ENCODE results near the gene GPR137B. TPM values are rescaled to one million over a fixed set of nuclear protein-coding genes. Genes with fewer than 3 reads are reported as not detected.

Gene GPR137B, protein sequence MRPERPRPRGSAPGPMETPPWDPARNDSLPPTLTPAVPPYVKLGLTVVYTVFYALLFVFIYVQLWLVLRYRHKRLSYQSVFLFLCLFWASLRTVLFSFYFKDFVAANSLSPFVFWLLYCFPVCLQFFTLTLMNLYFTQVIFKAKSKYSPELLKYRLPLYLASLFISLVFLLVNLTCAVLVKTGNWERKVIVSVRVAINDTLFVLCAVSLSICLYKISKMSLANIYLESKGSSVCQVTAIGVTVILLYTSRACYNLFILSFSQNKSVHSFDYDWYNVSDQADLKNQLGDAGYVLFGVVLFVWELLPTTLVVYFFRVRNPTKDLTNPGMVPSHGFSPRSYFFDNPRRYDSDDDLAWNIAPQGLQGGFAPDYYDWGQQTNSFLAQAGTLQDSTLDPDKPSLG
- 10 to 100 TPM; 19.2 to 48.7 (median 35.2) TPM for polyA plus RNA-seq (ENCODE audit: insufficient read length in 4 of 4)

DNA sequence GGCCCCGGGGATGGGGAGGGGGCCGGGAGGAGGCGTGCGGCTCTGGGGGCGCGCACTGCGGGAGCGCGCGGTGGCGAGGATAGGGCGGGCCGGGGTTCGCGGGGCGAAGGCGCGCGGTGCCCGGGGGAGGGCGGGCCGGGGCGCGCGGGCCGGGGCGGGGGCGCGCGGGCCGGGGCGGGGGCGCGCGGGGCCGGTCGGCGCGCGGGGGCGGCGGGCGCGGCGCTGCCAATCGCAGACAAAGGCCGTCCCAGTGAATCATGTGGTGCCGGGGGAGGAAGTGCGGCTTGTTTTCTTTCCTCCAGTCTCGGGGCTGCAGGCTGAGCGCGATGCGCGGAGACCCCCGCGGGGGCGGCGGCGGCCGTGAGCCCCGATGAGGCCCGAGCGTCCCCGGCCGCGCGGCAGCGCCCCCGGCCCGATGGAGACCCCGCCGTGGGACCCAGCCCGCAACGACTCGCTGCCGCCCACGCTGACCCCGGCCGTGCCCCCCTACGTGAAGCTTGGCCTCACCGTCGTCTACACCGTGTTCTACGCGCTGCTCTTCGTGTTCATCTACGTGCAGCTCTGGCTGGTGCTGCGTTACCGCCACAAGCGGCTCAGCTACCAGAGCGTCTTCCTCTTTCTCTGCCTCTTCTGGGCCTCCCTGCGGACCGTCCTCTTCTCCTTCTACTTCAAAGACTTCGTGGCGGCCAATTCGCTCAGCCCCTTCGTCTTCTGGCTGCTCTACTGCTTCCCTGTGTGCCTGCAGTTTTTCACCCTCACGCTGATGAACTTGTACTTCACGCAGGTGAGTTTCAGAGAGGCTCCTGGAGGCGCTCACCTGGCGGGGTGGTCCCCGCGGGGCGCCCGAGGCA, at the start of gene GPR137B:
GPR137B (plus strand) TSS at position 287 of the 851 bp plus-strand sequence; CDS start at position 371, 84 bp downstream.
- peak in 1 of 4 donors; percentile 31 for DNase-seq (ENCODE audit: low read depth in 4 of 4, low spot score in 3 of 4)

DNA sequence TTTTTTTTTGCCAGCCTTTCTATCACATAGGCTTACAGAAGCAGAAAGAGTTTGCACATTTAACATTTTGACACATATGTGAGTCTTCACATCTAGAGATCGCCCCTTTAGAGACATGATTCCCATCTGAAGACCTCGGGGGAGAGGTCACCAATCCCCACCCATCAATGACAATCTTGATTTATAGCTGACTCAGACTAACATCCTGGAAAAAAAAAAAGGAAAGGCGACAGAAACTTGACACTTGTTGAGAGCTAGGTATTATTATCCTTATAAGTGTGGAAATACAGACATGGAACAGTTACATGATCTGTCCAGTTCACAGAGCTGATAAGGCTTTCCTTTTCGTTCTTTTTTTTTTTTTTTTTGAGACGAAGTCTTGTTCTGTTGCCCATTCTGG, 49.4 kb upstream of the GPR137B start:
- no peak for DNase-seq (ENCODE audit: low read depth in 4 of 4, low spot score in 3 of 4)

DNA sequence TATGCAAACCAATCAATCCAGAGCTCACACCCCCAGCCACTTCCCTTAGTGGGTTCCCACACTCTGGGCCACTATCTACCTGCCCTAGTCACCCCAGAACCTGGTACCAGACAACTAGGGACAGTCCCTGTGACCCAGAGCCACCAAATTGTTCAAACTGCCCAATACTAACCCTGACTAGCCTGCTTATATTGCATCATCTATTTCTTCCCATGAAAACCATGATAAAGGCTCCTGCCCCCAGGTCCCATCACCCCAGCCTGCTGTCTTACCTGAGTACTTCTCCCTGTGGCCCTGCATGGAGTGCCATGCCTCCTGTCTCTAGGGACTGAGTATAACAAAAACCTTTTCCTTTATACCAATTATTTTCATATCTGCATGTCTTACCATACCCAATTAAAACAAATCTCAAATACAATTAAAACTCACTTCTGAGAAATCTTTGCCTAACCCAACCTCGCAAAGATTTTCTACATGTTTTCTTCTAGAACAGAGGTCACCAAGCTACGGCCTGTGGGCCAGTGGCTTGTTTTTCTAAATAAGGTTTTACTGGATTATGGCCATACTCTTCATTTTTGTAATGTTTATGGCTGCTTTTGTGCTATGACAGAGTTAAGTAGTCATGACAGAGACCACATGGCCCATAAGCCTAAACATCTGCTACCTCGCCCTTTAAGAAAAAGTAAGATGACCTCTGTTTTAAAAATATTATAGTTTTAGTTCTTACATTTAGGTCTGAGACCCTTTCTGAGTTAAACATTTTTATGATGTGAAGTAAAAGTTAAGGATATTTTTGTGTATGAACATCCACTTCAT, 46.4 kb upstream of the GPR137B start:
- DNase-seq (ENCODE audit: low read depth in 4 of 4, low spot score in 3 of 4) = no peak

DNA sequence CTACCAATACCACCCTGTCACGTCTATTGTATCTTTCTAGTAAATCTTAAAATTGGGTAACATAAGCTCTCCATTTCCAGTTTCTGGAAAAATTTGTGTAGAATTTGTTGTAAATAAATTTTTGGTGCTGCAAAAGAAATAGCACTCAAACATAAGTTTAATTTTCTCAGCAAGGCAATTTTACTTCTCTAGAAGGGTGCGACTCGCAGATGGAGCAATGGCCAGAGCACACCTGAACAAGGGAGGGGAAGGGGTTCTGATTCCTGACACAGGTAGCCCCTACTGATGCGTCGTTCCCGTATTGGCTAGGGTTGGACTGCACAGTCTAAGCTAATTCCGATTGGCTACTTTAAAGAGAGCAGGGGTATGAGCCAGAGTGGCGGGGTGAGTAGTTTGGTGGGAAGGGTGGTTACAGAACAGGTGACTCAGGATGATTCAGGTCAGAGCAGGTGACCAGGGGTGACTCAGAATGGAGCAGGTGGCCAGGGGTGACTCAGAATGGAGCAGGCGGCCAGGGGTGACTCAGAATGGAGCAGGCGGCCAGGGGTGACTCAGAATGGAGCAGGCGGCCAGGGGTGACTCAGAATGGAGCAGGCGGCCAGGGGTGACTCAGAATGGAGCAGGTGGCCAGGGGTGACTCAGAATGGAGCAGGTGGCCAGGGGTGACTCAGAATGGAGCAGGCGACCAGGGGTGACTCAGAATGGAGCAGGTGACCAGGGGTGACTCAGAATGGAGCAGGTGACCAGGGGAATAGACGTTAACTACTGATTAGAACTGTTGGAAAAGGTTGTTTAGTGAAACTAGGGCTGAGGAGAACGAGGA, 45.5 kb upstream of the GPR137B start:
- DNase-seq (ENCODE audit: low read depth in 4 of 4, low spot score in 3 of 4) = peak in 3 of 4 donors; percentile 48 to 60 (median 55)

DNA sequence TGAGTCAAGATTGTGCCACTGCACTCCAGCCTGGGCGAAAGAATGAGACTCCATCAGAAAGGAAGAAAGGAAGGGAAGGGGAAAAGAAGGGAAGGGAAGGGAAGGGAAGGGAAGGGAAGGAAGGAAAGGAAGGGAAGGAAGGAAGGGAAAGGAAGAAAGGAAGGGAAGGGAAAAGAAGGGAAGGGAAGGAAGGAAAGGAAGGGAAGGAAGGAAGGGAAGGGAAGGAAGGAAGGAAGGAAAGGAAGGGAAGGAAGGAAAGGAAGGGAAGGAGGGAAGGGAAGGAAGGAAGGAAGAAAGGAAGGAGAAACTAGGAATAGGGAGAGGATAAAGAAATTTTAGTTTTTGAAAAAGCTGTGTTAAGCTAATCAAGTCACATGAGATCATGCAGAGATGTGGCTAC, 44.1 kb upstream of the GPR137B start:
- DNase-seq (ENCODE audit: low read depth in 4 of 4, low spot score in 3 of 4) = no peak

DNA sequence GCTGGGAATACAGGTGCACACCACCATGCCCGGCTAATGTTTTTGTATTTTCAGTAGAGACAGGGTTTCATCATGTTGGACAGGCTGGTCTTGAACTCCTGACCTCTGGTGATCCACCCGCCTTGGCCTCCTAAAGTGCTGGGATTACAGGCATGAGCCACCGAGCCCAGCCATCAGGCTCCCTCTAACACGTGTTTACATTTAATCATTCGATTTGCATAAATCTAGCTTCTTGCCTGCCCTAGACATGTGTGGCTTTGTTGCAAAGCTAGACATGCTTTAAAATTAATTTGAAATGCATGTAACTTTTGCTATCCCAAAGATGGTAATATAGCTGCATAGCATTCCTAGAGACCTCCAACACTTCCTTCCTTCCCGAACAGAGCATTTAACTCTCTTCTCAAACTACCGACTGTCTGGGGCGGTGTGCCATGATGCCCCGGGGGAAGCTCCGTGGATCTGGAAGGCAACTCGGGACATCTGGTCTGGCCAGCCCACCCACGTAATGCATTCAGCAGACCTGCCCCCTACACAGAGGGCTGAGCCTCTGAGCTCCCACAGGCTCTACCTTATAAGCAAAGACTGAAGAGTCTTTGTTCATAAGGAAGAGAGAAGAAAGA, 42.9 kb upstream of the GPR137B start:
- no peak for DNase-seq (ENCODE audit: low read depth in 4 of 4, low spot score in 3 of 4)

DNA sequence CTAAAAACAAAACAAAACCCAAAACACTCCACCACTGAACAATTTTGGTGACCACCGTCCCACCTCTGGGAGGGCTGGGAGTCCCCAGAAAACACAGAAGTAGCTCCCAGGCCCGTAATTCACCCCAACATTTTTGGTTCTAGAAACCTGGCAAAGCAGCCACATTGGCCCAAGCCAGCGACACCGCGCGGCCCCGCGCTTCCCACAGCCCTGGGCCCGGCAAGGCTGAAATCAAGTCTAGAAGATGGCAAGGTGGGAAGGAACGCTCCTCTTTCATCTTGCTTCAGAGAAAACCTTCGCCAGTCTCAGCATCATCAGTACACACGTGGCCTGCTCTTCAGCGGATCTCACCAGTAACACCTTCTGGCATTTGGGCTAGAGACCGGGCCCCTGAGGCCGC, 41.5 kb upstream of the GPR137B start:
- DNase-seq (ENCODE audit: low read depth in 4 of 4, low spot score in 3 of 4) = no peak

DNA sequence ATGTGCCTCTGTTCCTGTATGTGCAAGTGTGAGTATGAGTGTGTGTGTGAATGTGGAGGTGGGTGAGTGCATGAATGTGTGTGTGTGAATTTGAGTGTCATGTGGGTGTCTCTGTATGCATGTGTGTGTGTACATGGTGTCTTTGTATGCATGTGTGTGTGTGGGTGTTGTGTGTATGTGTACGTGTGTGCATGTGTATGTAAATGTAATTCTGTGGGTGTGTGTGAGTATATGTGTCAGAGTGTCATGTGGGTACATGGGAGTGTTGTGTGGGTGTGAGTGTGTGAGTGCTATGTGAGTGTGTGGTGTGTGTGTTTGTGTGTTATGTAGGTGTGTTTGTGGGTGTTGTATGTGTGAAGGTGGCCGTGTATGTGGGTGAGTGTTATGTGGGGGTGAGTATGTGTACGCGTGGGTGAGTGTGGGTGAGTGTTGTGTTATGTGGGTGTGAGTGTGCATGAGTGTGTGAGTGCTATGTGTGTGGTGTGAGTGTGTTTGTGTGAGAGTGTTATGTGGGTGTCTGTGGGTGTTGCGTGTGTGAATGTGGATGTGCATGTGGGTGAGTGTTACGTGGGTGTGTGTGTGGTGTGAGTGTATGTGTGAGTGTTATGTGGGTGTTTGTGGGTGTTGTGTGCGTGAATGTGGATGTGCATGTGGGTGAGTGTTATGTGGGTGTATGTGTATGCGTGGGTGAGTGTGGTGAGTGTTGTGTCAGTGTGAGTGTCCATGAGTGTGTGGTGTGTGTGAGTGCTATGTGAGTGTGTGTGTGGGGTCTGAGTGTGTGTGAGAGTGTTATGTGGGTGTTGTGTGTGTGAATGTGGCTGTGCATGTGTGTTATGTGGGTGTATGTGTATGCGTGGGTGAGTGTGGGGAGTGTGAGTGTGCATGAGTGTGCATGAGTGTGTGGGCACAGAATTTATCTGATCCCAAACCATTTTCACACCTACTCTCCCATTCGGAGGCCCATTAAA, 40.8 kb upstream of the GPR137B start:
- DNase-seq (ENCODE audit: low read depth in 4 of 4, low spot score in 3 of 4) = no peak

DNA sequence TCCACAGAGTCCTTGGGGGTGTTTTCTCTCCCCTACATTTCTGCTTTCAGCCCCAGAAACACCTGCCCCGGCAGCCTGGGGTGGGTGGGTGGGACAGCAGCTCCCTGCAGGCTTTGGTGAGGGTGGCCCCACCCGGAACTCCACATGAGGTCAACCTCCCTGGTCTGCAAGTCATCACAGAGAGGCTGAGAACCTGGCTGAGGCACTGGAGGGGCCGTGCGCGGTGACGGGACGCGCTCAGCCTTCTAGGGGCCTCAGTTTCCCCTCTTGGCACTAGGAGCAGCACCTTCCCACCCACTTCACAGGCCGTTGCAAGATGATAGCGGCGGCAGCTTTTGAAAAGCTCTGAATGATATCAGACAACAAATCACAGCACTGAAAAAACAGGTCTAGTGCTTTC, 39.7 kb upstream of the GPR137B start:
- no peak for DNase-seq (ENCODE audit: low read depth in 4 of 4, low spot score in 3 of 4)

DNA sequence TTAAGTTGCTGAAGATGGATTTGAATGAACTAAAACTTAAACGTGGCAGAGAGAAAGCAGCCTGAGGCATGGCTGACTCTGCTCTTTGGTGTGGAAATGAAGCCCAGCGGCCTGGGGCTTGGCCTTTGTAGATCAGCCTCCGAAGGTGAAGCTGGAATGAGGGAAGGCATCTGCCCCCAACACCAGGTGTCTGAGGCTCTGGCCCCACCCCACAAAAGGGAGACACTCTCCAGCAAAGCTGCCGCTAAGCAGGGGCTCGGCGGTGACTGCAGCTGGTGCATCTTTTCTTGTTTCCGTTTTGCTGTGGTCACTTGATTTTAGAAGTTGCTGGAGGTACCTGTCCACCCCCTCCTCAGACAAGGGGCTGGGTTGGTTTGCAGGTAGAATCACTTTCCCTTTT, 39.3 kb upstream of the GPR137B start:
- DNase-seq (ENCODE audit: low read depth in 4 of 4, low spot score in 3 of 4) = no peak

DNA sequence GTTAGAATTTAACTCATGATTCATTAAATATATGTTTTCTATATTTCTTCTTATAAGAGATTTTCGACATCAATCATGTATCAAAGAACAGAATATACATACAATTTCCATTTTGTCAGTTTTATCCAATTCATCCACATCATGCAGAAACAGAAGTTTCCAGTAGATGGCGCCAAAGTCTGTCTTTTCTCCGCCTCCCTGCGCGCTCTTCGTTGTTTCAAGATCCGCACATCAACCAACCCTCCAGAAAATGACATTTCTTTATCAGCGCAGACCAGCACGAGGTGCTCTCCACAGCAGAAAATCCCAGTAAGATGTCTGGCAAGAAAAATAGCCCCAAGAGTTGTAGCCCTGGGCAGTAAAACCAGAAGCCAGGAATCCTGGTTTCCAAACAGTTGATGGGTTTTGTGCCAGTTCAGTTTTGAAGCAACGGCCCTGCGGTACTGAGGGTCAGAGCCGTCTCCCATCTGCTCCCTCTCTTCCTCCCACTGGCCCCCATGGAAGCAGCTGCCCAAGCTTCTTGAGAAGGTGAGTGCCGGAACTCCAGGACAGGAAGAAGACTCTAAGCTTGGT, 38.6 kb upstream of the GPR137B start:
- peak in 3 of 4 donors; percentile 35 to 55 (median 36) for DNase-seq (ENCODE audit: low read depth in 4 of 4, low spot score in 3 of 4)

DNA sequence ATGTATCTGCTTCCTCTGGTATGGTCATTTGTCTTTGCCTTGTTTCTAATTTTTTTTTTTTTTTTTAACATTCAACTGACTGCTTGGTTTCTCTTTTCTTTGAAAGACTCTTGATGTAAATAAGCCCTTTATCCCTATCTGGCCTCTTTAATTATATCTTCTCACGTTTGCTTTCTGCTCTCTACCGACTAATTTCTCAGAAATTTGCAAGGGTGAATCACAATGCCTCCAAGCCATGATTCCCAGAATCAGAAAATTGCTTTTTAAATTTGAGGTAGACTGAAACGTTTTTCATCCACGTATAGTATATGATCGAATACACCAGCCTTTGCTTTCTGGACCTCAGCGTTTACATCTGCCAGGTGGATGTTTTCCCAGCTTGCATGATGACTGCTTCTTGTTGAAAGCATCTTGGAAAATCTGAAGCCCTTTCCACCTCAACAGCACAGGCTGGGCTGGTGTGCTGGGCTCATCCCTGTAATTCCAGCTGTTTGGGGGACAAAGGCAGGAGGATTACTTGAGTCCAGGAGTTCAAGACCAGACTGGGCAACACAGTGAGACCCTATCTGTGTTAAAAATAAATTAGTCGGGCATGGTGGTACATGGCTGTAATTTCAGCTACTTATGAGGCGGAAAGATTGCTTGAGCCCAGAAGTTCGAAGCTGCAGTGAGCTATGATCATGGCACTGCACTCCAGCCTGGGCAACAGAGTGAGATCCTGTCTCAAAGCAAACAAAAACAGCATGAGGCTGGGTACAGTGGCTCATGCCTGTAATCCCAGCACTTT, 35.0 kb upstream of the GPR137B start:
- DNase-seq (ENCODE audit: low read depth in 4 of 4, low spot score in 3 of 4) = no peak

DNA sequence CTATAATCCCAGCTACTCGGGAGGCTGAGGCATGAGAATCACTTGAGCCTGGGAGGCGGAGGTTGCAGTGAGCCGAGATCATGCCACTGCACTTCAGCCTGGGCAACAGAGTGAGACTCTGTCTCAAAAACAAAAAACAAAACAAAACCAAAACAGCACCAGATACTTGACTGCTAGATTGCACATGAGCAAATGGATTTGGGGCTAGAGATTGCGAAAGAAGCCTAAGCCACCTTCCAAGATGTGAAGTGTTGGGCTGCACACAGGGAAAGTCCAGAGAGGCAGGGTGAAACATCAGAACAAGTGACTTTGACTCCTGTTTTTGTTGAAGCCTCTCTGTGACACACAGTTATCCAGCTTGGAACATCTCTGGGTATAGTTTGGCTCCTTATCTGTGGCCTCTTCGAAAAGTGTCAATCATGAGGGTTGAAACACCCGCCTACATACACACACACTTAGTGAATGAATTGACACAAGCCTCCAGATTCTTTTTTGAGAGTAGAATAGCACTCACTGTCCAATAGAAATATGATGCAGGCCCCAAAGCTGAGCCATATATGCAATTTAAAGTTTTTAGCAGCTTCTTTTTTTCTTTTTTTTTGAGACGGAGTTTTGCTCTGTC, 34.2 kb upstream of the GPR137B start:
- no peak for DNase-seq (ENCODE audit: low read depth in 4 of 4, low spot score in 3 of 4)

DNA sequence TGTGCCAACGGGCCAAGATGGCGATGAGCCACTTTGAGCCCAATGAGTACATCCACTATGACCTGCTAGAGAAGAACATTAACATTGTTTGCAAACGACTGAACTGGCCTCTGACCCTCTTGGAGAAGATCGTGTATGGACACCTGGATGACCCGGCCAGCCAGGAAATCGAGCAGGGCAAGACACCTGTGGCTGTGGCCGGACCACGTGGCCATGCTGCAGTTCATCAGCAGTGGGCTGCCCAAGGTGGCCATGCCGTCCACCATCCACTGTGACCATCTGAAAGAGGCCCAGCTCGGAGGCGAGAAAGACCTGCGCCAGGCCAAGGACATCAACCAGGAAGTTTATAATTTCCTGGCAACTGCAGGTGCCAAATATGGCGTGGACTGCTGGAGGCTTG, 32.2 kb upstream of the GPR137B start:
- no peak for DNase-seq (ENCODE audit: low read depth in 4 of 4, low spot score in 3 of 4)

DNA sequence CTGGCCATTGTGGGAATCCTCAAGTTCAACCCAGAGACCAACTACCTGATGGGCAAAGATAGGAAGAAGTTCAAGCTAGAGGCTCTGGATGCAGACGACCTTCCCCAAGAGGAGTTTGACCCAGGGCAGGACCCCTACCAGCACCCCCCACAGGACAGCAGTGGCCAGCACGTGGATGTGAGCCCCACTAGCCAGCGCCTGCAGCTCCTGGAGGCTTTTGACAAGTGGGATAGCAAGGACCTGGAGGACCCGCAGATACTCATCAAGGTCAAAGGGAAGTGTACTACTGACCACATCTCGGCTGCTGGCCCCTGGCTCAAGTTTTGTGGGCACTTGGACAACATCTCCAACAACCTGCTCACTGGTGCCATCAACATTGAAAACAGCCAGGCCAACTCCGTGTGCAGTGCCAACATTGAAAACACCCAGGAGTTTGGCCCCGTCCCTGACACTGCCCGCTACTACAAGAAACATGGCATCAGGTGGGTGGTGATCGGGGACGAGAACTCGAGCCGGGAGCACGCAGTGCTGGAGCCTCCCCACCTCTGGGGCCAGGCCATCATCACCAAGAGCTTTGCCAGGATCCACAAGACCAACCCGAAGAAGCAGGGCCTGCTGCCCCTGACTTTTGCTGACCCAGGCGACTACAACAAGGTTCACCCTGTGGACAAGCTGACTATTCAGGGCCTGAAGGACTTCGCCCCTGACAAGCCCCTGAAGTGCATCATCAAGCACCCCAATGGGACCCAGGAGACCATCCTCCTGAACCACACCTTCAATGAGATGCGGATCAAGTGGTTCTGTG, 30.6 kb upstream of the GPR137B start:
- no peak for DNase-seq (ENCODE audit: low read depth in 4 of 4, low spot score in 3 of 4)

DNA sequence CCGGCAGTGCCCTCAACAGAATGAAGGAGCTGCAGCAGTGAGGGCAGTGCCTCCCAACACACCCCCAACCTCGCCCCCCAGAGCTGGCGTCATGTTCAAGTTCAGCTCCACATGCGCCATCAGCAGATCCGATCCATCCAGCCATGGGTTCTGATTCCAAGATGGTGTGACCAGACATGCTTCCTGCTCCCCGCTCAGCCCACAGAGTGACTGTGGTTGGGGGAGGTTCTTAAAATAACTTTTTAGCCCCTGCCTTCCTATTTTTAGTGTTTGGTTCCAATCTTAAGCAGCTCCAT, 30.1 kb upstream of the GPR137B start:
- DNase-seq (ENCODE audit: low read depth in 4 of 4, low spot score in 3 of 4) = no peak
